Measurements from ENCODE around the gene C1QTNF3. TPM values are rescaled to one million over a fixed set of nuclear protein-coding genes. Genes with fewer than 3 reads are reported as not detected.

C1QTNF3 gene
- total RNA-seq, 1 donor = 2.2 TPM

DNA sequence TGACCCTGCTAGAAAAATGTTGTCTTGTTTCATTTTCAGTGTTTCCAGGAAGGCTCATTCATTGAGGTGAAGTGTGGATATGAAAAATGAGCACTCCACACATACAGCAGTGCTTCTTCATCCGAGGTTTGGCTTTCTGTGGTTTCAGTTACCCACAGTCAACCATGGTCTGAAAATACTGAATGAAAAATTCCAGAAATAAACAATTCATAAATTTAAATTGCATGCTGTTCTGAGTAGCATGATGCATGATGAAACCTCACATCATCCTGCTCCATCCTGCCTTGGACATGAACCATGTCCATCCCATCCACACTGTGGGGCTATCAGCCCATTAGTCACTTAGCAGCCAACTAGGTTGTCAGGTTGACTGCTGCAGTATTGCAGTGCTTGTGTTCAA is 48.2 kb downstream of the C1QTNF3 start:
- H3K9me3 ChIP-seq (ENCODE audit: low read depth, low read length) = no peaks in the 10 kb centered on the region
- H3K4me2 ChIP-seq (ENCODE audit: insufficient read depth, low read length) = no peak overlapping the region
- no peak overlapping the region for H2AFZ ChIP-seq (ENCODE audit: low read length)
- peak; percentile 80 for DNase-seq (ENCODE audit: insufficient read length, low spot score, missing footprints)
- TF ChIP-seq, protein P1, sequence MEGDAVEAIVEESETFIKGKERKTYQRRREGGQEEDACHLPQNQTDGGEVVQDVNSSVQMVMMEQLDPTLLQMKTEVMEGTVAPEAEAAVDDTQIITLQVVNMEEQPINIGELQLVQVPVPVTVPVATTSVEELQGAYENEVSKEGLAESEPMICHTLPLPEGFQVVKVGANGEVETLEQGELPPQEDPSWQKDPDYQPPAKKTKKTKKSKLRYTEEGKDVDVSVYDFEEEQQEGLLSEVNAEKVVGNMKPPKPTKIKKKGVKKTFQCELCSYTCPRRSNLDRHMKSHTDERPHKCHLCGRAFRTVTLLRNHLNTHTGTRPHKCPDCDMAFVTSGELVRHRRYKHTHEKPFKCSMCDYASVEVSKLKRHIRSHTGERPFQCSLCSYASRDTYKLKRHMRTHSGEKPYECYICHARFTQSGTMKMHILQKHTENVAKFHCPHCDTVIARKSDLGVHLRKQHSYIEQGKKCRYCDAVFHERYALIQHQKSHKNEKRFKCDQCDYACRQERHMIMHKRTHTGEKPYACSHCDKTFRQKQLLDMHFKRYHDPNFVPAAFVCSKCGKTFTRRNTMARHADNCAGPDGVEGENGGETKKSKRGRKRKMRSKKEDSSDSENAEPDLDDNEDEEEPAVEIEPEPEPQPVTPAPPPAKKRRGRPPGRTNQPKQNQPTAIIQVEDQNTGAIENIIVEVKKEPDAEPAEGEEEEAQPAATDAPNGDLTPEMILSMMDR (IDR thresholded peaks at IDR 0.05; ENCODE audit: extremely low read depth, low read depth, low read length) = peak; percentile 41
- H3K36me3 ChIP-seq (ENCODE audit: insufficient read depth, low read length) = peaks cover 3% of the 10 kb centered on the region
- peaks cover 7% of the 10 kb centered on the region for H3K4me1 ChIP-seq (ENCODE audit: insufficient read depth, low read length)
- no peak overlapping the region for H3K27ac ChIP-seq (ENCODE audit: low read depth, low read length)
- no peaks in the 10 kb centered on the region for H3K27me3 ChIP-seq (ENCODE audit: insufficient read depth, low read length)
- no peak overlapping the region for H3K4me3 ChIP-seq (ENCODE audit: insufficient read depth, low read length)
- H3K79me2 ChIP-seq (ENCODE audit: insufficient read depth, low read length) = no peaks in the 10 kb centered on the region
- H4K20me1 ChIP-seq (ENCODE audit: insufficient read depth, low read length) = no peaks in the 10 kb centered on the region

DNA sequence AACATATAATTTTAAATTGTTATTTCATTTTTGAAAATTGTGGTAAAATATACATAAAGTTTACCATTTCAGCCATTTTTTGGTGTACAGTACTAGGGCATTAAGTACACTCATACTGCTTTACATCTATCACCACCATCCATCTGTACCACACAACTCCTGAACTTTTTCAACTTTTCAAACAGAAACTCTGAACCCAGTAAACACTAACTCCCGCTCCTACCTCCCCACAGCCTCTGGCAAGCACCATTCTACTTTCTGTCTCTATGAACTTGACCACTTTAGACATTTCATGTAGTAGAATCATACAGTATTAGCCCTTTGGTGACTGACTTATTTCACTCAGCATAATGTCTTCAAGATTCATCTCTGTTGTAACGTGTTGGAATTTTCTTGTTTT is 50.1 kb downstream of the C1QTNF3 start:
- H3K4me1 ChIP-seq (ENCODE audit: insufficient read depth, low read length) = peaks cover 7% of the 10 kb centered on the region
- no peak overlapping the region for H3K4me3 ChIP-seq (ENCODE audit: insufficient read depth, low read length)
- H3K36me3 ChIP-seq (ENCODE audit: insufficient read depth, low read length) = peaks cover 14% of the 10 kb centered on the region
- no peak for DNase-seq (ENCODE audit: insufficient read length, low spot score, missing footprints)
- H3K27ac ChIP-seq (ENCODE audit: low read depth, low read length) = no peak overlapping the region
- H3K79me2 ChIP-seq (ENCODE audit: insufficient read depth, low read length) = no peaks in the 10 kb centered on the region
- no peaks in the 10 kb centered on the region for H3K9me3 ChIP-seq (ENCODE audit: low read depth, low read length)
- no peaks in the 10 kb centered on the region for H4K20me1 ChIP-seq (ENCODE audit: insufficient read depth, low read length)
- H3K27me3 ChIP-seq (ENCODE audit: insufficient read depth, low read length) = no peaks in the 10 kb centered on the region
- TF ChIP-seq, protein P1 (IDR thresholded peaks at IDR 0.05; ENCODE audit: extremely low read depth, low read depth, low read length) = no peak
- H3K4me2 ChIP-seq (ENCODE audit: insufficient read depth, low read length) = no peak overlapping the region
- no peak overlapping the region for H2AFZ ChIP-seq (ENCODE audit: low read length)

DNA sequence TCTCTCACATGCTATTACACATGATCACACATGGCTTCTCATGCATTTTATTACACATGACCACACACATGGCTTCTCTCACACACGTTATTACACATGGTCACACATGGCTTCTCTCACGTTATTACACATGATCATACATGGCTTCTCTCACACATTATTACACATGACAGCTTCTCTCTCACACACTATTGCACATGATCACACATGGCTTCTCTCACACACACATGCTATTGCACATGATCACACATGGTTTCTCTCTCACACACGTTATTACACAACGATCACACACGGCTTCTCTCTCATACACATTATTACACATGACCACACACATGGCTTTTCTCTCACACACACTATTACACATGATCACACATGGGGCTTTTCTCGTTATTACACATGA is 57.6 kb downstream of the C1QTNF3 start:
- Histone ChIP-seq H3K27me3 (ENCODE audit: insufficient read depth, low read length) (no peaks in the 10 kb centered on the region), H3K9me3 (ENCODE audit: low read depth, low read length) (no peaks in the 10 kb centered on the region), H3K4me1 (ENCODE audit: insufficient read depth, low read length) (peaks cover 17% of the 10 kb centered on the region), H3K4me2 (ENCODE audit: insufficient read depth, low read length) (no peak overlapping the region), H3K79me2 (ENCODE audit: insufficient read depth, low read length) (no peaks in the 10 kb centered on the region), H3K27ac (ENCODE audit: low read depth, low read length) (no peak overlapping the region), H4K20me1 (ENCODE audit: insufficient read depth, low read length) (no peaks in the 10 kb centered on the region), H3K36me3 (ENCODE audit: insufficient read depth, low read length) (peaks cover 20% of the 10 kb centered on the region), H3K4me3 (ENCODE audit: insufficient read depth, low read length) (no peak overlapping the region), H2AFZ (ENCODE audit: low read length) (no peak overlapping the region)
- TF ChIP-seq, protein P1 (IDR thresholded peaks at IDR 0.05; ENCODE audit: extremely low read depth, low read depth, low read length) = no peak
- no peak for DNase-seq (ENCODE audit: insufficient read length, low spot score, missing footprints)

DNA sequence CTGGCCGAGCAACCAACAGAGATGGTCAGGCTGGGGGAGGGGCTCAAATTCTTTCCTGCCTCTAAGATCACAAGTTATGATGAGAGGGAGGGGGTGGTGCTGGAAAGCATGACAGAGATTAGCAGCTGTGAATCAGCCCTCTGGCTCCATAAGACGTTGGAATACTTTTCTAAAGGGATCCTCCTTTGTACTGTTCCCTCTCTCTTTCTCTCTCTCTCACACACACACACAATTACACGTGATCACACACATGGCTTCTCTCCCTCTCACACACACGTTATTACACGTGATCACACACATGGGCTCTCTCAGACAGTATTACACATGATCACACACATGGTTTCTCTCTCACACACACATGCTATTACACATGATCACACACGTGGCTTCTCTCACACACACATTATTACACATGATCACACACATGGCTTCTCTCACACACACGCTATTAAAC is 58.3 kb downstream of the C1QTNF3 start, which contains the start of gene SLC45A2:
TSS of gene SLC45A2 (minus strand) at position 23 of the 454 bp plus-strand sequence. CDS start 110 bp downstream, outside the sequence.
- no peaks in the 10 kb centered on the region for H3K9me3 ChIP-seq (ENCODE audit: low read depth, low read length)
- peaks cover 20% of the 10 kb centered on the region for H3K36me3 ChIP-seq (ENCODE audit: insufficient read depth, low read length)
- no peaks in the 10 kb centered on the region for H4K20me1 ChIP-seq (ENCODE audit: insufficient read depth, low read length)
- peaks cover 17% of the 10 kb centered on the region for H3K4me1 ChIP-seq (ENCODE audit: insufficient read depth, low read length)
- H2AFZ ChIP-seq (ENCODE audit: low read length) = no peak within 1 kb of the TSS
- no peaks in the 10 kb centered on the region for H3K79me2 ChIP-seq (ENCODE audit: insufficient read depth, low read length)
- H3K4me3 ChIP-seq (ENCODE audit: insufficient read depth, low read length) = no peak within 1 kb of the TSS
- TF ChIP-seq, protein P1 (IDR thresholded peaks at IDR 0.05; ENCODE audit: extremely low read depth, low read depth, low read length) = no peak
- no peak within 1 kb of the TSS for H3K4me2 ChIP-seq (ENCODE audit: insufficient read depth, low read length)
- no peaks in the 10 kb centered on the region for H3K27me3 ChIP-seq (ENCODE audit: insufficient read depth, low read length)
- no peak within 1 kb of the TSS for H3K27ac ChIP-seq (ENCODE audit: low read depth, low read length)
- DNase-seq (ENCODE audit: insufficient read length, low spot score, missing footprints) = peak; percentile 91
